ENCODE measurements around the gene ZNF513. TPM values are rescaled to one million over a fixed set of nuclear protein-coding genes. Genes with fewer than 3 reads are reported as not detected.

ZNF513 gene
- total and polyA plus RNA-seq, 4 experiments from 2014 or later = 3.7 to 20.1 (median 12.0) TPM

- Histone ChIP-seq H3K4me3 (ENCODE audit: low read length in 2 of 2) (peak overlapping the region; percentile 37 to 92), H3K4me1 (ENCODE audit: insufficient read depth, low read length) (peaks cover 43% of the 10 kb centered on the region), H3K9me3 (ENCODE audit: control insufficient read depth in 1 of 2, low read length in 2 of 2) (no peaks in the 10 kb centered on the region), H3K27me3 (ENCODE audit: insufficient read depth, low read length) (no peaks in the 10 kb centered on the region), H3K27ac (ENCODE audit: low read depth, low read length) (peak overlapping the region; percentile 85), H3K36me3 (ENCODE audit: insufficient read depth, low read length) (no peaks in the 10 kb centered on the region)
- Mint-ChIP-seq H3K4me1 (peaks cover 31 to 53% (median 40%) of the 10 kb centered on the region in 4 donors), H3K4me3 (peak overlapping the region; percentile 81 to 91 (median 87)), H3K27ac (peak overlapping the region; percentile 77 to 94 (median 89)), H3K9me3 (no peaks in the 10 kb centered on the region), H3K27me3 (peaks cover 1 to 2% of the 10 kb centered on the region in 2 donors), H3K36me3 (peaks cover 4 to 13% of the 10 kb centered on the region in 2 donors)
- no peak for DNase-seq
- ChIA-PET POLR2A (ENCODE audit: partially characterized antibody) (interaction anchor here (5.0 kb wide), 1 partner anchor 20 kb away, joined by 82 read pairs; the partner anchor contains the start of gene NRBP1), CTCF (ENCODE audit: partially characterized antibody) (interaction anchor here (0.8 kb wide), 1 partner anchor 20 kb away, joined by 3 read pairs; no protein-coding TSS in a partner anchor)
- intact Hi-C loops (cut with micrococcal nuclease) = loop anchor here (10.0 kb wide), 1 partner anchor 193 kb away; the partner anchor contains the start of genes ATRAID, CAD and SLC5A6
These were observed 27.4 kb upstream of the ZNF513 start for GRCh38 chr2:27407798-27408491.

- H3K4me3 Mint-ChIP-seq = no peak overlapping the region
These were observed 20.0 kb upstream of the ZNF513 start for GRCh38 chr2:27400348-27401135.

GRCh38 chr2:27398962-27399361, 18.4 kb upstream of the ZNF513 start:
- no peak overlapping the region for H3K27ac ChIP-seq (ENCODE audit: low read depth, low read length)
- H3K27ac Mint-ChIP-seq = peak overlapping the region in 6 of 7 donors; percentile 5 to 62 (median 34)
- ChIA-PET POLR2A (ENCODE audit: partially characterized antibody) (interaction anchor here (1.2 kb wide), 1 partner anchor 10 kb away, joined by 5 read pairs; the partner anchor contains the start of gene PPM1G), CTCF (ENCODE audit: partially characterized antibody) (no interaction called here)
- H3K27me3 Mint-ChIP-seq = no peaks in the 10 kb centered on the region
- intact Hi-C loops (cut with micrococcal nuclease) = no loop called here
- H3K4me1 ChIP-seq (ENCODE audit: insufficient read depth, low read length) = peaks cover 36% of the 10 kb centered on the region
- H3K4me3 Mint-ChIP-seq = no peak overlapping the region
- DNase-seq = no peak
- H3K27me3 ChIP-seq (ENCODE audit: insufficient read depth, low read length) = no peaks in the 10 kb centered on the region
- H3K4me1 Mint-ChIP-seq = peaks cover 23 to 44% (median 31%) of the 10 kb centered on the region in 4 donors
- H3K9me3 Mint-ChIP-seq = no peaks in the 10 kb centered on the region
- H3K36me3 ChIP-seq (ENCODE audit: insufficient read depth, low read length) = no peaks in the 10 kb centered on the region
- peaks cover 7 to 18% of the 10 kb centered on the region in 2 donors for H3K36me3 Mint-ChIP-seq
- H3K9me3 ChIP-seq (ENCODE audit: control insufficient read depth in 1 of 2, low read length in 2 of 2) = no peaks in the 10 kb centered on the region
- H3K4me3 ChIP-seq (ENCODE audit: low read length in 2 of 2) = no peak overlapping the region

More at GRCh38 chr2:27400348-27401135, 20.0 kb upstream of the ZNF513 start:
- no peaks in the 10 kb centered on the region for H3K36me3 ChIP-seq (ENCODE audit: insufficient read depth, low read length)
- H3K27me3 Mint-ChIP-seq = no peaks in the 10 kb centered on the region
- ChIA-PET CTCF (ENCODE audit: partially characterized antibody) (no interaction called here), POLR2A (ENCODE audit: partially characterized antibody) (interaction anchor here (0.9 to 1.5 kb wide), 2 partner anchors 9 to 28 kb away, joined by 3 to 7 read pairs; partner anchors contain the start of genes NRBP1 and PPM1G)
- no peaks in the 10 kb centered on the region for H3K9me3 ChIP-seq (ENCODE audit: control insufficient read depth in 1 of 2, low read length in 2 of 2)
- peaks cover 36% of the 10 kb centered on the region for H3K4me1 ChIP-seq (ENCODE audit: insufficient read depth, low read length)
- peaks cover 23 to 49% (median 33%) of the 10 kb centered on the region in 4 donors for H3K4me1 Mint-ChIP-seq
- peak overlapping the region in 4 of 7 donors; percentile 21 to 72 (median 66) for H3K27ac Mint-ChIP-seq
- H3K27me3 ChIP-seq (ENCODE audit: insufficient read depth, low read length) = no peaks in the 10 kb centered on the region
- H3K9me3 Mint-ChIP-seq = no peaks in the 10 kb centered on the region
- H3K4me3 ChIP-seq (ENCODE audit: low read length in 2 of 2) = no peak overlapping the region
- H3K36me3 Mint-ChIP-seq = peaks cover 7 to 18% of the 10 kb centered on the region in 2 donors
- intact Hi-C loops (cut with micrococcal nuclease) = loop anchor here (10.0 kb wide), 1 partner anchor 186 kb away; the partner anchor contains the start of genes ATRAID, CAD and SLC5A6
- no peak for DNase-seq
- H3K27ac ChIP-seq (ENCODE audit: low read depth, low read length) = no peak overlapping the region

GRCh38 chr2:27393225-27393624, 12.7 kb upstream of the ZNF513 start:
- peaks cover 26 to 46% (median 37%) of the 10 kb centered on the region in 4 donors for H3K4me1 Mint-ChIP-seq
- peaks cover 5 to 24% of the 10 kb centered on the region in 2 donors for H3K36me3 Mint-ChIP-seq
- Histone ChIP-seq H3K27me3 (ENCODE audit: insufficient read depth, low read length) (no peaks in the 10 kb centered on the region), H3K4me1 (ENCODE audit: insufficient read depth, low read length) (peaks cover 40% of the 10 kb centered on the region), H3K9me3 (ENCODE audit: control insufficient read depth in 1 of 2, low read length in 2 of 2) (no peaks in the 10 kb centered on the region), H3K4me3 (ENCODE audit: low read length in 2 of 2) (no peak overlapping the region), H3K27ac (ENCODE audit: low read depth, low read length) (no peak overlapping the region), H3K36me3 (ENCODE audit: insufficient read depth, low read length) (peaks cover 3% of the 10 kb centered on the region)
- H3K9me3 Mint-ChIP-seq = no peaks in the 10 kb centered on the region
- CTCF ChIA-PET (ENCODE audit: partially characterized antibody) = no interaction called here
- POLR2A ChIA-PET (ENCODE audit: partially characterized antibody) = no interaction called here
- no peak for DNase-seq
- intact Hi-C loops (cut with micrococcal nuclease) = no loop called here
- no peaks in the 10 kb centered on the region for H3K27me3 Mint-ChIP-seq
- peak overlapping the region in 6 of 7 donors; percentile 36 to 95 (median 82) for H3K27ac Mint-ChIP-seq
- peak overlapping the region in 2 of 8 donors; percentile 15 to 27 for H3K4me3 Mint-ChIP-seq

GRCh38 chr2:27390822-27391679, 10.5 kb upstream of the ZNF513 start:
- no peak overlapping the region for H3K4me3 ChIP-seq (ENCODE audit: low read length in 2 of 2)
- peak; percentile 57 to 79 (median 69) for DNase-seq
- peak overlapping the region; percentile 66 for H3K27ac ChIP-seq (ENCODE audit: low read depth, low read length)
- H3K36me3 ChIP-seq (ENCODE audit: insufficient read depth, low read length) = peaks cover 6% of the 10 kb centered on the region
- no peaks in the 10 kb centered on the region for H3K9me3 Mint-ChIP-seq
- POLR2A ChIA-PET (ENCODE audit: partially characterized antibody) = interaction anchor here (1.0 to 2.2 kb wide), 7 partner anchors 11 to 272 kb away, joined by 3 to 10 read pairs (median 6); partner anchors contain the start of genes EIF2B4, NRBP1, PPM1G and SLC4A1AP
- peak overlapping the region; percentile 81 to 98 (median 95) for H3K27ac Mint-ChIP-seq
- H3K4me1 Mint-ChIP-seq = peaks cover 21 to 39% (median 29%) of the 10 kb centered on the region in 4 donors
- H3K4me3 Mint-ChIP-seq = peak overlapping the region; percentile 26 to 79 (median 63)
- H3K9me3 ChIP-seq (ENCODE audit: control insufficient read depth in 1 of 2, low read length in 2 of 2) = no peaks in the 10 kb centered on the region
- peaks cover 29% of the 10 kb centered on the region for H3K4me1 ChIP-seq (ENCODE audit: insufficient read depth, low read length)
- H3K27me3 Mint-ChIP-seq = no peaks in the 10 kb centered on the region
- intact Hi-C loops (cut with micrococcal nuclease) = no loop called here
- H3K36me3 Mint-ChIP-seq = peaks cover 5 to 26% of the 10 kb centered on the region in 2 donors
- CTCF ChIA-PET (ENCODE audit: partially characterized antibody) = interaction anchor here (0.7 to 1.3 kb wide), 3 partner anchors 11 to 42 kb away, joined by 3 read pairs; no protein-coding TSS in a partner anchor
- no peaks in the 10 kb centered on the region for H3K27me3 ChIP-seq (ENCODE audit: insufficient read depth, low read length)

GRCh38 chr2:27381577-27382181, 1.1 kb upstream of the ZNF513 start:
- Mint-ChIP-seq H3K4me3 (peak overlapping the region; percentile 62 to 89 (median 84)), H3K9me3 (peaks cover 0 to 1% (median 0%) of the 10 kb centered on the region in 8 donors), H3K36me3 (peaks cover 40 to 68% of the 10 kb centered on the region in 2 donors), H3K4me1 (peaks cover 15 to 36% (median 25%) of the 10 kb centered on the region in 4 donors), H3K27ac (peak overlapping the region; percentile 92 to 97 (median 93)), H3K27me3 (no peaks in the 10 kb centered on the region)
- ChIA-PET POLR2A (ENCODE audit: partially characterized antibody) (interaction anchor here (0.6 to 4.4 kb wide), 5 partner anchors 11 to 632 kb away, joined by 4 to 106 read pairs (median 44); partner anchors contain the start of genes EIF2B4, MPV17, NRBP1 and PPM1G), CTCF (ENCODE audit: partially characterized antibody) (interaction anchor here (0.5 to 1.5 kb wide), 2 partner anchors 12 to 32 kb away, joined by 3 to 6 read pairs; partner anchors contain the start of gene EIF2B4)
- intact Hi-C loops (cut with micrococcal nuclease) = loop anchor here (2.0 kb wide), 1 partner anchor 47 kb away; the partner anchor contains the start of gene NRBP1
- Histone ChIP-seq H3K27me3 (ENCODE audit: insufficient read depth, low read length) (no peaks in the 10 kb centered on the region), H3K36me3 (ENCODE audit: insufficient read depth, low read length) (peaks cover 59% of the 10 kb centered on the region), H3K4me1 (ENCODE audit: insufficient read depth, low read length) (peaks cover 20% of the 10 kb centered on the region), H3K27ac (ENCODE audit: low read depth, low read length) (peak overlapping the region; percentile 78), H3K4me3 (ENCODE audit: low read length in 2 of 2) (no peak overlapping the region), H3K9me3 (ENCODE audit: control insufficient read depth in 1 of 2, low read length in 2 of 2) (no peaks in the 10 kb centered on the region)
- DNase-seq = no peak
